ENCODE results near the gene GALNT12.

Gene GALNT12

GRCh38 chr9:98832768-98833089, 25.3 kb downstream of the GALNT12 start:
- Histone ChIP-seq H3K36me3 (ENCODE audit: control insufficient read depth in 2 of 2, insufficient read depth in 1 of 2, low read length in 2 of 2) (peaks cover 0 to 3% of the 10 kb centered on the region in 2 experiments; a peak in 1 of 3 replicates), H3K4me1 (ENCODE audit: control insufficient read depth, insufficient read depth, low read length) (no peaks in the 10 kb centered on the region), H3K9me3 (ENCODE audit: control insufficient read depth, insufficient read depth, low read depth, low read length) (no peaks in the 10 kb centered on the region), H3K4me3 (ENCODE audit: low read depth, low read length) (no peak overlapping the region), H3K27ac (ENCODE audit: extremely low read depth, low read depth, low read length) (no peak overlapping the region)
- ChIA-PET CTCF (no interaction called here), POLR2A (no interaction called here)
- no peak for TF ChIP-seq WT1 (tag by site-specific recombination; IDR thresholded peaks at IDR 0.05)
- no peak for TF ChIP-seq IKZF3 (tag by site-specific recombination; IDR thresholded peaks at IDR 0.05)
- TF ChIP-seq ZNF138 (tag by site-specific recombination; IDR thresholded peaks at IDR 0.05; ENCODE audit: borderline replicate concordance): no peak
- TF ChIP-seq ZNF416 (tag by site-specific recombination; IDR thresholded peaks at IDR 0.05): no peak
- TF ChIP-seq ZNF549 (tag by site-specific recombination; IDR thresholded peaks at IDR 0.05): no peak
- no peak for TF ChIP-seq EGR2 (tag by site-specific recombination; IDR thresholded peaks at IDR 0.05; ENCODE audit: low read depth)
- TF ChIP-seq ZNF184 (tag by site-specific recombination; IDR thresholded peaks at IDR 0.05): no peak
- TF ChIP-seq ZNF324 (tag by site-specific recombination; IDR thresholded peaks at IDR 0.05): no peak
- TF ChIP-seq ZNF404 (tag by site-specific recombination; IDR thresholded peaks at IDR 0.05): no peak
- TF ChIP-seq KLF10 (tag by site-specific recombination; IDR thresholded peaks at IDR 0.05): no peak

DNA sequence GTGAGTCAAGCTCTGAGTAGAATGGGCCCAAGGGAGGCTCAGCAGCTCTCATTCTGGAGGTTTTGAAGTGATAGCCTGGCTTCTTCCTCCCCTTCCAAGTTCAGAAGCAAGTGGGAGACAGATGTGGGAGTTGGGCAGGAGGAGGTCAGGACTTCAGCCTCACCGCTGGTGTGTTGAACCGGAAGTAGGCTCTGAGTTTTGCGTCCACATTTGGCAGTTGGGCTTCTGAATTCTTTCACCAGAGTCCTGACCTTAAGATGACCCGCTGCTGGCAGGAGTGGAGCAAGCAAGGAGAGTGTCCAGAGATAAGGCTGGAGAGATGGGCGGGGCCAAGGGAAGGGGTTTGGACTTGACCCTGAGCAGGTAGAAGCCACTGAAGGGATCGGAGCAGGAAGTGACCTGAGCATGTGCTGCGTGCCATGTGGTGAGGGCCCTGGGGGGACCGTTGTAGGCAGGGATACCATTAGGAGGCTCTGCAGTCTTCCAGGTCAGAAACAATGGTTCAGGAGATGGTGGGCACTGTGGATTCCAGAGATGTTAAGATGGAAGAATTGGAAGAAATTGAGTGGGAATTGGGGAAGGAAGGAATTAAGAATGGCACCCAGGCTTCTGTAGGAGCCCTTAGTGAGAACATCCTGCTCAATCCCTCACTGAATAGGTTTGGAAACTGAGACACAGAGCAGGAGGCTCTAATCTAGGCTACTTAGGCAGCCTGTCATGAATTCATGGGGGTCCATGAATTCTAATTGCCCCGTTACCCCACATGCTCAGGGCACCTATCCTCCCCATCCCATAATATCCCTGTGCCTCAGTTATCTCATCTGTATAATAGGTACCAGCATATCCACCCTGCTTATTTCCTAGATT, 25.9 kb downstream of the GALNT12 start:
- Histone ChIP-seq H3K4me1 (ENCODE audit: control insufficient read depth, insufficient read depth, low read length) (no peaks in the 10 kb centered on the region), H3K36me3 (ENCODE audit: control insufficient read depth in 2 of 2, insufficient read depth in 1 of 2, low read length in 2 of 2) (peaks cover 0 to 3% of the 10 kb centered on the region in 2 experiments; a peak in 1 of 3 replicates), H3K27ac (ENCODE audit: extremely low read depth, low read depth, low read length) (no peak overlapping the region), H3K4me3 (ENCODE audit: low read depth, low read length) (no peak overlapping the region), H3K9me3 (ENCODE audit: control insufficient read depth, insufficient read depth, low read depth, low read length) (no peaks in the 10 kb centered on the region)
- ChIA-PET POLR2A (no interaction called here), CTCF (no interaction called here)
- TF ChIP-seq ZNF416 (tag by site-specific recombination; IDR thresholded peaks at IDR 0.05) (no peak), ZNF558 (tag by site-specific recombination; IDR thresholded peaks at IDR 0.05) (no peak), ZNF26 (tag by site-specific recombination; IDR thresholded peaks at IDR 0.05) (no peak), EGR2 (tag by site-specific recombination; IDR thresholded peaks at IDR 0.05; ENCODE audit: low read depth) (0 out of 2 replicates have a peak, but pooled peaks have one; percentile 11), ZNF366 (tag by site-specific recombination; conservative IDR thresholded peaks at IDR 0.05) (no peak), ELK4 (IDR thresholded peaks at IDR 0.05; ENCODE audit: borderline replicate concordance, low read depth, low read length) (no peak), ZSCAN18 (tag by site-specific recombination; IDR thresholded peaks at IDR 0.05) (no peak), KLF1 (tag by site-specific recombination; IDR thresholded peaks at IDR 0.05) (no peak), SCRT2 (tag by site-specific recombination; IDR thresholded peaks at IDR 0.05) (no peak)

GRCh38 chr9:98834386-98834785, 26.9 kb downstream of the GALNT12 start:
- Histone ChIP-seq H3K27ac (ENCODE audit: extremely low read depth, low read depth, low read length) (no peak overlapping the region), H3K4me1 (ENCODE audit: control insufficient read depth, insufficient read depth, low read length) (no peaks in the 10 kb centered on the region), H3K4me3 (ENCODE audit: low read depth, low read length) (no peak overlapping the region), H3K36me3 (ENCODE audit: control insufficient read depth in 2 of 2, insufficient read depth in 1 of 2, low read length in 2 of 2) (peaks cover 0 to 3% of the 10 kb centered on the region in 2 experiments; a peak in 1 of 3 replicates), H3K9me3 (ENCODE audit: control insufficient read depth, insufficient read depth, low read depth, low read length) (no peaks in the 10 kb centered on the region)
- CTCF ChIA-PET: no interaction called here
- POLR2A ChIA-PET: no interaction called here
- TF ChIP-seq ZNF777 (tag by site-specific recombination; IDR thresholded peaks at IDR 0.05; ENCODE audit: borderline replicate concordance): no peak
- TF ChIP-seq EGR2 (tag by site-specific recombination; IDR thresholded peaks at IDR 0.05; ENCODE audit: low read depth): peak; percentile 87
- TF ChIP-seq ZNF747 (tag by site-specific recombination; IDR thresholded peaks at IDR 0.05): no peak
- TF ChIP-seq ZFHX2 (tag by site-specific recombination; conservative IDR thresholded peaks at IDR 0.05): peak; percentile 59
- no peak for TF ChIP-seq ZNF211 (tag by site-specific recombination; IDR thresholded peaks at IDR 0.05; ENCODE audit: low read depth)
- no peak for TF ChIP-seq ZNF280C (tag by site-specific recombination; IDR thresholded peaks at IDR 0.05)
- no peak for TF ChIP-seq ZNF837 (tag by site-specific recombination; IDR thresholded peaks at IDR 0.05)

Data from HEK293 (cell line).